Right ventricle myocardium superior (tissue), 1 donor: ENCODE measurements around the gene TK1. TPM values are rescaled to one million over a fixed set of nuclear protein-coding genes. Genes with fewer than 3 reads are reported as not detected.
A peak's percentile ranks its signal among the peaks of the same experiment; 100 is the strongest.

Experiments used
- ATAC-seq: fragments of 200-7000 bp; cut with Tn5 transposase; one replicate; pipeline ENCODE4 v1.9.1; 2020; ENCODE audit warnings: mild to moderate bottlenecking; ENCODE audit not compliant: poor library complexity
- DNase-seq: peaks from one replicate; pipeline ENCODE4 v3.0.0-alpha.2; 2020
- intact Hi-C: fragments of 100-400 bp; cut with DNase I; formaldehyde crosslinking; loops from one replicate; pipeline ENCODE4 v1.11.2; 2022
- total RNA-seq: library from RNA; stranded (reverse); fragmentation: NEBNext Ultra II Directional; extraction: Animal tissue kit (Norgen Biotek cat#: 25700); gene quantifications from one replicate; pipeline ENCODE4 v1.2.1, GENCODE V29; 2021
- donor health status: DM: no; HTN: yes; CAD: no; lungs with severe emphysema.

TK1 gene
- total RNA-seq, 1 donor from 2014 or later: 2.6 TPM

DNA sequence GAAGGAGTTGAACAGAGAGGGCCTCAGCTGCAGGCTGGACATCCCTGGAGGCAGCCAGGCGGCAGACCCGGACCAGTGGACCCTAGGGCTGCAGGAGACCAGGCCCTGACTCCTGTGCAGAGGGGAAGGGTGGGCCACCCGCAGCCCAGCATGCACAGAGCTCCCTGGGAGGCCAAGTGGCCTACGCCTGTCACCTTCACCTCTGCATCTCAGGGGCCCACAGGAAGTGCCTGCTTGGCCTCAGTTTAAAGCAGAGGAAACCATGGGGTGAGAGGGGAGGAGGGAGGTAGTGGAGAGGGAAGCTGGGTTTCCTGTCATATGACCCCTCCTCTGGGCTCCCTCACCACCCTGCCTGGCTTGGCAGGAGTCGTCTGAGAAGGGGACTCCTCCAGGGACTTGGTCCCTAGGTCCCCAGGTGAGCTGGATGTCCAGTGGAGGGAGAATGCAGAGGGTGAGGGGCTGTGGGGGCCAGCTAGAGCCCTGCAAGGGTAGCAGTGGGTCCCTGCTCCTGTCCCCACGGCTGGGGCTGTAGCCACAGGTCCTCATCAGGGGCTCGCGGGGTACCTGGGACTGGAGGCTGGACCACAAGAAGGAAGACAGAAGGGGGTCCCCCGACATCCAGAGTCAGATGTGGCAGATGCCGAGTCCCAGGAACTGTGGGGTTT lies 56.3 kb downstream of the TK1 start, which contains the start of gene TMC8:
TSS of gene TMC8 (plus strand) at position 335 of the 665 bp plus-strand sequence. CDS start 818 bp downstream, outside the sequence.
- ATAC-seq (no peak), DNase-seq (peak; percentile 60)
- intact Hi-C loops: no loop called here

DNA sequence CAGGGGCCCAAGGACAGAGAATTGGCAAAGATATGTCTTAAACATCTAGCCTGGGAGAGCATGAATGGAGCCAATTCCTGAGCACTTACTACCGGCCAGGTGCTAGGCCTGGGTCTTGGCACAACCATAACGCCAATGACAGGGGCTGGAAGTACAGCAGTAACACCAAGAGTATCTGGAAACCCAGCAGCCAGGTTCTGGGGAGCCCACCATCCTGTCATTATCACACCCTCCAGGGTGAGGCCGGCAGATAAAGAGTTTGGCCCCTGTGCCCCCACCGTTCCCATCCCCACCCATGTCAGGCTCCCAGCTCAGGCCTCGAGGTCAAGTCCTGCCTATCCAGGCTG lies 56.8 kb downstream of the TK1 start:
- intact Hi-C loops: no loop called here
- DNase-seq (no peak), ATAC-seq (no peak)

DNA sequence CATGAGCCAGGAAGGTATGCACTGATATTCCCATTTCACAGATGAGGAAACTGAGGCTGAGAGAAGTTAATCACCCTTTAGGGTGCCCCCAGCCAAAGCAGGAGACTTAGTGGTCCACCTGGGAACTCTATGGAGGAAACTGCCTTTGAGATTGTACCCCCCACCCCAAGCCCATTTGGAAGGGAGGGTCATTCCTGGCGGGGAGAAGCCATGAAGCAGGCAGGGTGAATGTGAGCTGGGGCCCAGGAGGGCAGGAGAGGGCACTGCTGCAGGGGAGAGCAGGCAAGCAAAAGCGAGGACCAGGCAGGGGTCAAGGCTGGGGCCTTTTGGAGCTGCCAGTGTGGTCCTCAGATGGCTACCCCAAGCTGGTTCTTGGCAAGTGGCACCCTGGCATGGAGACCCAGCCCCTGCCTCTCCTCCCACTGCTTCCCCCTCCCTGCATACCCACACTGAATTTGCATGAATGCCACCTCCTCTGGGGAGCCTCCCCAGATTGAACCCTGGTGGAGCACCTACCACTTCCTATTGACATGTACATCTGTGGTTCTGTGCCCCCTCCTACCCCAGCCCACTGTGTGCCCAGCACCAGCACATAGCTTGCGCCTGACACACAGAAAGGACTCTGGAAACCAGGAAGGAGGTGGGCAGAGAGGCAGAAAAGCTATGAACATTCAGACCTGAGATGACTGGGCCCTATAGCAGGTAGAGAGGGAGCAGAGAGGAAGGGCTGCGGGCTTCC lies 57.3 kb downstream of the TK1 start:
- no peak for DNase-seq
- no peak for ATAC-seq
- intact Hi-C loops: no loop called here

DNA sequence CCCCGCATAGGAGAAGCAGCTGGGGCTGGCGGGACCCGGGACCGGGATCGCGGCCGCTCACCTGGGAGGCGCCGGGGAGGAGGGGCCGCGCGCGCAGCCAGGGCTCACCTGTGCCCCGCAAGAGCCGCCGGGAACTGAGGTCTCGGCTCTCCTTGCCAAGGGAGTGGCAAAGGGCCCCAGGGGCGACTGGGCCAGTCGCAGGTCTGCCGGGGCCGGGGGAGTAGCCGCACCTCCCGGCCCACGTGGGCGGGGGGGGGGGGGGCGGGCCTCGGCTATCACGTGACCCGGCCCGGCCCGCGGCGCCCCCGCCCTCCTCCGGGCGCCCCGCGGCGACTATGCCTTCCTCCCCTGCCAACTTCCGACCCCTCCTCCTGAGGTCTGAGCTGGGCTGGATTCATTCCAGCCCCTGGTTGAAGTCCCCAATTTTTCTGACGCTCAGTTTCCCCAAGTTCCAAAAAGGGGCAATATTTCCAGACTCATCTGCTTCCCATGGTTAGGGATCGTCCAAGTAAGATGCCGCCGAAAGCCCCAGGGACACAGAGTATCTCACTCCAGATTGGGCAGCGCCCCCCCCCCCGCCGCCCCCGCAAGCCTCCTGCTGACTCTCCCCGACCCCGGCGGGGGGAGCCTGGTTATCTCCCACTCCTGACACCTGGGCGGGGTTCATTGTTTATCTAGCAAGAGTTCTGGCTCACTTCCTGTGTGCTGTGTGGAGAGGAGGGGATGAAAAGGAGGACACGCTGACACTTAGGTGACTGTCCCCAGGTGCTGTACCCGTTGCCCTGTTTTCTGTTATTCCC lies 58.1 kb downstream of the TK1 start, which contains the start of gene TMC6:
TSS of gene TMC6 (minus strand) at position 205 of the 800 bp plus-strand sequence. CDS start 1,923 bp downstream, outside the sequence.
- DNase-seq: peak; percentile 76
- intact Hi-C loops: no loop called here
- peak; percentile 59 for ATAC-seq

DNA sequence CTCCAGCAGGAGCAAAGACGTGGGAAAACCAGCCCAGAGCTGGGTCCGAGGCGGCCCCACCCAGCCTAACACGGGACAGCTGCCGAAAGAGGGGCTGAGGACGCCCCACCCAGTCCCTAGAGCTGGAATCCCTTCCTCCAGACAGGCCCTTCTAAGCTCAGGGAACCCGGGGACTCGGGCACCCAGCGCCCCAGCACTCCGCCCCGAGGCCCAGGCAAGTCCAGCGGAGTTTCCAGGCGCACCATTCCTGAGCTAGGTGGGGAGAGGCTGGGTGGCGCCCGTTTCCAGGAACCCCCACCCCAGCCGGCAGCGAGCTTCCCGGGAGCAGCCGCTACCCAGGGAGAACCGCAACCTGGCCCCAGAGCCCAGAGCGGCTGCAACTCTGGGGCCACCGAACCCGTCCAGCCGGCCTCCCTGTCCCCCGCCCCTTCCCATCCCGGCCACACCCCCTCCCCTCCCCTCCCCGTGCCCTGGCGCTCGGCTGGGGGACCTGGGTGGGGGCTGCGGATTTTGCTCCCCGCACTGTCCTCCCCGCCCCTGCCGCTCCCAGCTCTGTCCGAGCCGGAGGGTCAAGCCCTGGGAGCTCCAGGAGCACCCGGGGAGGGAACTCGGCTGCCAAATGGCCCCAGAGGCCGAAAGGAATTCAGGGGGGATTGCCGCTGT lies 58.8 kb downstream of the TK1 start:
- intact Hi-C loops: no loop called here
- DNase-seq (peak; percentile 59), ATAC-seq (peak; percentile 34)

DNA sequence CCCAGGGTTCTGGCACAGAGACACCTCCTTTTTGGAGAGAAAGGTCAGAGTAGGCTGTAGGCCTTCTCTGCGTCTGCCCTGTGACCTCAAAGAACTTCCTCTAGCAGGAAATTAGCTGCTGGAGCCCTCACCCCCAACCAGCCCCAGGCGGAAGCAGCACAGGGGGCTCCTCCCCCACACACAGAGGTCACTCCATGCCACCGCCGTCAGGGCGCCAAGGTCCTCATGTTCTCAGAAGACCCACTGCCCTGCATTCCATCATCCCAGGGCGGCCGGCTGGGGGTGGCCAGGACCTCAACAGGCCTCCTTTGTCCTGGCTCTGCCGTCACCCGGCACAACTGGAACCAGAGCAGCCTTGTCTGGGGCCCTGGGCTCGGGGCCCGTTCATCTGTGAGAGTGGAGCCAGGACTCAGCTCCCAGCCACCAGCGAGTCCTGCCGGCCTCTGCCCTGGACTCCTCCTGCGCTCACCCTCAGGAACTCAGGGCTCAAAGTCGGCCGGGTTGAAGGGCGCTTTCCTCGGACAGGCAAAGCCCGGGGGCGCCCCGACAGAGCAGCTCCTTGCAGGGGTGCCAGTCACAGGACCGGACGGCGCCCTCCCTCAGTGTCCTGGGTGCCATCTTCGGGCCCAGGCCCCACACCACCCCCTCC lies 59.5 kb downstream of the TK1 start:
- ATAC-seq (peak; percentile 50), DNase-seq (peak; percentile 88)
- intact Hi-C loops: no loop called here

DNA sequence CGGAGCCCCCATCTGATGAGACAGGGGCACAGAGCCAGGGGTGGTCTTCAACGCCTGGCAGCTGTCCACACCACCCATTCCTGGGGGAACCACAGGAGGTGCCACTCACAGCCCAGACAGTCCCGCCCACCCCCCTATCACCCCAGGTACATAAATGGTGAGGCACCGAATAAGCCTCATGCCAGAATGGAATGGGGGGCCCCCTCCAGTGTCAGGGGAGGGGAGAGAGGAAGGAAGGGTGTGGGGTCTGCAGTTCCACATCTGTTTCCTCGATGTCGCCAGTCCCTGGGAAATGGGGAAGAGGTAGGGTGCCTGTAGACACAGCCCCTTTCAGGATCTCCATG lies 60.0 kb downstream of the TK1 start:
- ATAC-seq (no peak), DNase-seq (no peak)
- intact Hi-C loops: no loop called here

DNA sequence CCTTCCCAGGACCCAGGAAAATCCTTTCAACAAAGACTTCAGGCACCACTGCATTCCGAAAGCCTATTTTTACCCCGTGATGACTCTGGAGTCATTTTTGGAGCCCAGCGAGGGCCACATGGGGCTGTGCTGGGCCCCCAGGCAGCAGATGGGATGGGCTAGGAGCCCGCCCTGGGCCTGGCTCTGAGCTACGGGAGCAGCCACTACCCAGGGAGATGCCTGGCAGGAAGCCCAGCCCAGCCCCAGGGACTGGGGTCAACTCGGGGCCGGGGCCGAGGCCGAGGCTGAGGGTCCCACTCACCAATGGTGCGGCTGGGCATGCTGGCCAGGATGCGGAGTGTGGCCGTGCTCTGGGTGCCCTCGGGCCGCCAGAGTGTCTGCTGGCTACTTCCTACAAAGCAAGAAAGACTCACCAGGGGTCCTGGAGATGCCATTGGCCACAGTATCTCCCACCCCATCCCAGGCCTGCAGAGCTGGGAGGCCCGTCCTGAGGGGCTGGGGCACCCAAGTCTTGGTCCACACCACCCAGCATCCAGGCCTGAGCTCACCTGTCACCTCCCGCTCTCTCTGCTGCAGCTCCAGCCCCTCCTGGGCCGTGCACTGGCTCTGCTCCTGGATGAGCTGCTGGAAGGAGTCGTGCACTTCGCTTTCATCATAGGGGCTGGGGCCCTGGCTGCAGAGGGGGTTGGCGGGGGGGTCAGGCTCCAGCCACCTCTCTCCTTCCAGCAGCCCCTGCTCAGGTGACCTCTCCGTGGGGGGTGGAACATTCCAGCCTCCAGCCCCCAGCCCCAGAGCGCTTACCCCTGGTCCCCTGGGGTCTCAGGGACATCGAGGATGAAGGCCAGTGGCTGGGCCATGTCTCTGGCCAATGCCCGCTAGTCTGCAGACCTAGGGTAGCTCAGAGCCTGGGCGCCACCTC lies 60.6 kb downstream of the TK1 start:
- DNase-seq (peak; percentile 75), ATAC-seq (peak; percentile 16)
- intact Hi-C loops: no loop called here

DNA sequence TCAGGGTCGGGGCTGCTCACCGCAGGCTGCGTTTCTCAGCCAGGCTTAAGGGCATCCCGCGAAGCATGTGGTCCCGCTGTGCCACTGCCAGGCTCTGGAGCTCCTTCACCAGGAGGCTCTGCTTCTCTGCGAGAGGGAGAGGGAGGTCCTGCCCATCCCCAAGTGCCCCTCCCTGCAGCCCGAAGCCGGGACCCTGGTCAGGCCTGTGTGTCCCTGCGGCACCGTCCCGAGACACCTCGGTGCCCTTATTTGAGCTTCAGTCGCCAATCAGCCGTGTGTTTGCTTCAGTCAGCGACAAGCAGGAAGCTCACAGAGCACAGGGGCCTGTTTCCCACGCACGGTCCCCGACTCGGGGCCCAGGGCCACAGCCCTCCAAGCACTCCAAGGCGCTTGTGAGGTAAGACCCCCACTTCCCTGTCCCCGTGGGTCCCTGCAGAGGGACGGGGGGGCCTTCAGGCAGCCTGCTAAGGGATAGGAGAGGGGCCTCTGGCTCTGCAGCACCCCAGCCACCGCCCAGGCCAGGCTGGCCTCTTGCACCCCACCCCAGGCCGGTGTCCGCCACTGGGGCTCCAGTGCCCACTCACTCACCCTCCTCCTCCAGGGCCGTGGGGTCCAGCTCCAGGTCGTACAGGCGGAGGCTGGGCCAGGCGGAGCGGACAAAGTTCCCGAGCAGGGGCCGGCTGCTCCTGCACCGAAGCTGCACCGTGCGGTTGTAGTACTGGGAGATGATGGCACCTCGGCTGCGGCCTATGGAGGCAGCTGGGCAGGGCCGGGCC lies 61.5 kb downstream of the TK1 start:
- intact Hi-C loops: no loop called here
- no peak for ATAC-seq
- DNase-seq: peak; percentile 43

DNA sequence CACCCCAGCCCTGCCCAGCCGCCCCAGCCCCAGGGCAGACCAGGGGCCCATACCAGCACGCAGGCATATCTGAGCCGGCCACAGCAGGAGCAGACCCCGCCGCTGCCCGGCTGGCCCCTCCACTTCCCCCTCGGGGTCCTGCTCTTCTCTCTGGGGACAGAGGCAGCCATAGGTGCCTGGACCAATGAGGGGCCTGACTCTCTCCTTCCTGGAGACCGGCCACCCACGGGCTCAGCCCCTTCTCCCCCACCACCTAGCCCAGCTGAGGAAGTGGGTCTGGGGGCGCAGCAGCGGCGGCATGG lies 62.1 kb downstream of the TK1 start:
- DNase-seq: no peak
- ATAC-seq: no peak
- intact Hi-C loops: no loop called here

Other genes starting within 250 kb of the TK1 start
- gene TNRC6C, start 228.3 kb downstream of the TK1 start, total RNA-seq: 17.8 TPM
- gene TMC6, start 58.3 kb downstream of the TK1 start, total RNA-seq: 57.2 TPM
- gene TMC8, start 56.3 kb downstream of the TK1 start, total RNA-seq: 1.6 TPM
- not detected for gene C17orf99, start 40.7 kb downstream of the TK1 start, total RNA-seq
- gene SYNGR2, start 18.5 kb downstream of the TK1 start, total RNA-seq: 99.8 TPM
- 32.7 TPM for gene AFMID, start 310 bp upstream of the TK1 start, total RNA-seq
- gene BIRC5, start 27.2 kb upstream of the TK1 start, total RNA-seq: 1.7 TPM
- not detected for gene TMEM235, start 44.6 kb upstream of the TK1 start, total RNA-seq
- 10.5 TPM for gene SOCS3, start 173.0 kb upstream of the TK1 start, total RNA-seq
- gene PGS1, start 191.6 kb upstream of the TK1 start, total RNA-seq: 18.1 TPM